Activated CD4-positive, alpha-beta T cell treated with anti-CD3 and anti-CD28 coated beads, Interleukin-2, amount 50 U/mL, for 1 hour (primary cell): Measurements from ENCODE around the gene IFITM2.
A peak's percentile ranks its signal among the peaks of the same experiment; 100 is the strongest.

Experiments used
- DNase-seq: peaks from one replicate; pipeline ENCODE4 v3.0.0-alpha.2; 2020

The IFITM2 gene

DNA sequence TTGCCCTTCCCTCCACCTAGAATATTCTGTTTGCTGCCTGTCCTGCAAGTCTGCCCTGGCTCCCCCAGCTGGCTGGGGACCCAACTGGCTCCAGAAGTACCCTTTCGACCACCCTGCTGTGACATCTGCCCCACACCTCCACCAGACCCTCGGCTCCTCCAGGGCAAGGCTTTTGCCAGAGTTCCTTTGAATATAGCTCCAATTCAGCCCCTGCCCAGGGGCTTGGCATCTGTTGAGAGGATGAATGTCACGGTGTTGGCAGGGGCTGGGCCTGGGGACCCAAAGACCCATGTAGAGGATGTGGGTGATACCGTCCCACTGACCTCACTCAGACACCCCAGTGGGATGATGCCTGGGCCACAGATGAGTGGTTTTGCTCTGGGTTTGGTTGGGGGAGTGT is 25.4 kb upstream of the IFITM2 start:
- DNase-seq: no peak

DNA sequence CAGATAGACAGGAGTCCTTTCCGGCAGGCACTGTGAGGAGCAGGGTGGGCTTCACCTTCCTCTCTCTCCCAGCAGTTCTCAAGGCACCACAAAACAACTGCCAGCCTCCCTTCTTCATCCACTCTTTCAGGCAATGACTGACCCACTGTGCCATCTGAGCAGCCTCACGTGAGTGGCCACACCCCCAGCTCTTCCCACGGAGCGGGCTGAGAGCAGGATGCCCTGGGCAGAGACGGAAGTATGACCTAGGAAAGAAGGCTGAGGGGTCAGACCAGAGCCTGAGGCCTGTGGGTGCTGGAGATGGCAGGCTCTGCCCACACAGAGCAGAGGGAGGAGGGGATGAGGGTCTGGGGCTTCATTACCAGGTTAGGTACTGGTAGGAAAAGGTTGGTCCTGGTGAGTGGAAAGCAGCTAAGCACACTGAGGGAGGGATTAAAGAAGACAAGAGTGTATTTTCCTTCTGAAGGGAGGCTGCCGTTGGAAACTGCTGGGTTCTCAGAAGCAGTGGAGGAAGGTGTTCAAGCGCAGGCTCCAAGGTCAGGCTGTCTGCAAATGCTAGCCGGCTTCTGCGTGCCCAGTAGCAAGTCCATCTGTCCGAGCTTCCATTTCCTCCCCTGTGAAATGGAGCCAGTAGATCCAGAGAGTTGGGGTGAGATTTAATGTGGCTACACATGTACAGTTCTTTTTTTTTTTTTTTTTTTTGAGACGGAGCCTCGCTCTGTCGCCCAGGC is 24.8 kb upstream of the IFITM2 start:
- no peak for DNase-seq

DNA sequence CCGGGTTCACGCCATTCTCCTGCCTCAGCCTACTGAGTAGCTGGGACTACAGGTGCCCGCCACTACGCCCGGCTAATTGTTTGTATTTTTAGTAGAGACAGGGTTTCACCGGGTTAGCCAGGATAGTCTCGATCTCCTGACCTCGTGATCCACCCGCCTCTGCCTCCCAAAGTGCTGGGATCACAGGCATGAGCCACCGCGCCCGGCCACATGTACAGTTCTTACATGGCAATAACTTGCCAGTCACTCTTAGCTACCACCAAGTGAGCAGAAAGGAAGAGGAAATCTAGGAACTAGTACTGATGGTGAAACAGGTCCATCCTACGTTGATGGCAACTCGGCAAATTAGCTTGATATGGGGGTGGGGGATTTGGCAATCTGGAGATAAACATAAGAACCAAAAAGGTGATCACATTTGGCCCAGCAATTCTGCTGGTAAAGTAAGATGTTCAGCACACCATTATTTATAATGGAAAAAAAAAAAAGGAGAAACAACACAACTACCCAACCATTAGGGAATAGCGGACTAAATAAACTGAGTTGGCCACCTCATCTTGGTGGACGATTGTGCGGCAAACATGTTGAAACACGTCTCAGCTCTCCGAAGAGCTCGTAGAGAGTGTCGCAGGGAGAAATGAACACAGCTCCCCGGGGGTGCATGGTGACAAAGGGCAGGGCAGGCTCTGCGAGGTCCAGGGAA is 24.1 kb upstream of the IFITM2 start:
- no peak for DNase-seq

DNA sequence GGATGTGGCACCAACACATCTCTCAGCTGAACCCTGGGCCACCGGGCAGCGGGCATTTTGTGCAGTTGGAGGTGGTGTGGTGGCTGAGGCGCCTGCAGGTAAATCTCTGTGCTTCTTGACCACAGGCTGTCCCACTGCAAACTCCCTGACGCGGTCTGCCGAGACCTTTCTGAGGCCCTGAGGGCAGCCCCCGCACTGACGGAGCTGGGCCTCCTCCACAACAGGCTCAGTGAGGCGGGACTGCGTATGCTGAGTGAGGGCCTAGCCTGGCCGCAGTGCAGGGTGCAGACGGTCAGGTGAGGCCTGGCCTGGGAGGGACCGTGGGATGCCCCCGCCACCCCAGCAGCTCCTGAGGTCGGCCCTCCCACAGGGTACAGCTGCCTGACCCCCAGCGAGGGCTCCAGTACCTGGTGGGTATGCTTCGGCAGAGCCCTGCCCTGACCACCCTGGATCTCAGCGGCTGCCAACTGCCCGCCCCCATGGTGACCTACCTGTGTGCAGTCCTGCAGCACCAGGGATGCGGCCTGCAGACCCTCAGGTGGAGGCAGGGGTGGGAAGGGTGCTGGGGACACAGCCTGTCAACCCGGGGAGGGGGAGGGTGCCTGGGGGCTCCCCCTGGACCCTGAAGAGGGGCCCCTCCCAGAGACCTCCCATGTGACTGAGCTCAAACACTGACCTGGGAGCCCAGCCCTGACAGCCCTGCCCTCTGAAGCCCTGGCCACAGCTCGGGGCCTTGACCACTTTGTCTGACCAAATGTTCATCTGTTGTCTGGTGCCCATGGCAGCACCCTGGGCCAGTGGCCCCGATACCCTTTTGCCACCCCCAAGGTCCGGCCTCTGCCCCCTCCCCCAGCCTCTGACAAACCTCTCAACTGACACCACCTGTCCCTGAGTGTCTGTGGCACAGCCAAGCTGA is 23.3 kb upstream of the IFITM2 start:
- no peak for DNase-seq

DNA sequence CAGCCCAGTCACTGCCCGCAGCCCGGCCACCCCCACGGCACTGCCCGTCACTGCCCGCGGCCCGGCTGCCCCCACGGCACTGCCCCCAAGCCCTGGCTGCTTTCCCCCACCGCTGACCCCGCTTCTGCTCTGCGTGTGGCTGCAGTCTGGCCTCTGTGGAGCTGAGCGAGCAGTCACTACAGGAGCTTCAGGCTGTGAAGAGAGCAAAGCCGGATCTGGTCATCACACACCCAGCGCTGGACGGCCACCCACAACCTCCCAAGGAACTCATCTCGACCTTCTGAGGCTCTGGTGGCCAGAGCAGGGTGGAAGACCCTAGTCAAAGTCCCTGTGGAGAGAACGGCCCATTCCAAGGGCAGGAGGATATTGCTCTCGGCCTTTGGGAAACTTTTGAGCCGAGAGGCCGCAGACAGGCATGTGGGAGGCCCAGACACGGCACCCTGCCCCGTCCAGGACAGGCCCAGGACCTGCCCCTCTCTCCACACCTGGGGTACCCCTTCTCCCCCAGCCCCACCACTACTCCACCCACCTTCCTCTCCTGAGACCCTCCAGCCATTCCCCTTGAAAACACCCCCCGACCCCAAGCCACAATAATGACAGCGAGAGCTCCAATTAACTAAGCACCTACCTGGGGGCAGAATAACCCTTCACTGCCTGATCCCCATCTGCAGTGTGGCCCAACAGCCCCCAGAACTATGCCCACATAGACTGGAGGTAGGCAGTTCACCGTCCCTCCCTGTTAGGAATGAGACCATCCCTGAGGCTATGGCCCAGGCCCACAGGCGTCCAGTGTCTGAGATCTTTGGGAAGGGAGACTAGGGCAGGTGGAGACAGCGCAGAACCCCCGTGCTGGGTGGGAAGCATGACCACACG is 22.4 kb upstream of the IFITM2 start:
- no peak for DNase-seq

DNA sequence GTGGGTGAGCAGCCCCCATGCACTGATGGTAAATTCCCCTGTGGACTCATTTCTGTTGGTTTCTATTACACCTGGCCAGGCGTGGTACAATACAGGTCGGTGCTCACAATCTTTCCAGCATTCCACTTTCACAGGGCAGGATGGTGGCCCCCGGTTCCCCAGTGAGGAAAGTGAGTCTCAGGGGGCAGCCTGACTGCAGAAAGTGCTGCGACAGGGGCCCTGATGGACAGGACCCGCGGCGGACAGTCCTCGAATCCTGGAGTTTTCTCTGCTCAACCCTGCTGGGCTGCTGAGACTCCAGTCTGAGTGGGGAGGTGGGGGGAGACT is 21.8 kb upstream of the IFITM2 start:
- DNase-seq: no peak

DNA sequence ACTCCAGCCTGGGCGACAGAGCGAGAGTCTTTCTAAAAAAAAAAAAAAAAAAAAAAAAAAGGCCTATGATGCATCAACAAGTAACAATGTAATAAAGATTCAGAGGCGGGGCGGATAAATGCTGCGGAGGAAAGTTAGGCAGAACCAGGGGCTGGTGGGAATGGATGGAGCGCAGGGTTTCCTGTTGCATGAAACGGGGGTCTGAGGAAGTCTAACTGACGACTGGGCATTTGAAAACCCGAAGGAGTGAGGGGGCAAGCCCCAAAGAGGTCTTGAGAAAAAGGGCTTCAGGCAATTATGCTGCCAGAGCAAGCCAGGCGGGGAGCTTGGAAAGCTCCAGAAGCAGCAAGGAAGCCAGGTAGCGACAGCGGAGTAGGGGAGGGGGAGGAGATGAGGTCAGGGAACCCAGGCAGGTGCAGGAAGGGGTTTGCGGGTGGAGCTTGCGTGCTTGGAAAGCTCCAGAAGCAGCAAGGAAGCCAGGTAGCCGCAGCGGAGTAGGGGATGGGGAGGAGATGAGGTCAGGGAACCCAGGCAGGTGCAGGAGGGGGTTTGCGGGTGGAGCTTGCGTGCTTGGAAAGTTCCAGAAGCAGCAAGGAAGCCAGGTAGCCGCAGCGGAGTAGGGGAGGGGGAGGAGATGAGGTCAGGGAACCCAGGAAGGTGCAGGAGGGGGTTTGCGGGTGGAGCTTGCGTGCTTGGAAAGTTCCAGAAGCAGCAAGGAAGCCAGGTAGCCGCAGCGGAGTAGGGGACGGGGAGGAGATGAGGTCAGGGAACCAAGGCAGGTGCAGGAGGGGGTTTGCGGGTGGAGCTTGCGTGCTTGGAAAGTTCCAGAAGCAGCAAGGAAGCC is 20.4 kb upstream of the IFITM2 start:
- peak; percentile 77 for DNase-seq

DNA sequence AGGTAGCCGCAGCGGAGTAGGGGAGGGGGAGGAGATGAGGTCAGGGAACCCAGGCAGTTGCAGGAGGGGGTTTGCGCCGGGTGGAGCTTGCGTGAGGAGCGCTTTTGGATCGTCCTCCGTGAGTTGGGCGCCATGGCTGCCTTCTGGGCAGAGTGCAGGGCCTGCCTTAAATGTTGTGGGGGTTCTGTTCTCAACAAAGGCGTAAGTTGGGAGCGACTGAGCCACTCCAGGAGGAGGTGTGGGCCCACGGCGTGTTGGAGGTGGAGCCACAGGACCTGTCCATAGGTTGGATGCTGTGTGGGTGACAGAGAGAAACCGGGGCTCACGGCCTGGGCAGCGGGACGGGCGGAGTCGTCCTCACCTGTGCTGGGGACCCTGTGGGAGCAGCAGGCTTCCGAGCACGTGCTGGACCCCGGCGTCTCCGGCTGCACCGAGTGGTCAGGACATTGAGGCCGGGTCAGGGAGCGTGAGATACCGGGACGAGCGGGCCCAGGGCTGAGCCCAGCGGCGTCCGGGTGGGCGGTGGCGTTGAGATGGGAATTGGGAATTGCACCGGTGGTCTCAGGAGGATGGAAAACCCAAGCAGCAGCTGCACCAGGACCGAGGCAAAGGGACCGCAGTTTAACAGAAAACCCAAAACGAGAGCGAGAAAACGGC is 19.7 kb upstream of the IFITM2 start:
- DNase-seq: peak; percentile 76

DNA sequence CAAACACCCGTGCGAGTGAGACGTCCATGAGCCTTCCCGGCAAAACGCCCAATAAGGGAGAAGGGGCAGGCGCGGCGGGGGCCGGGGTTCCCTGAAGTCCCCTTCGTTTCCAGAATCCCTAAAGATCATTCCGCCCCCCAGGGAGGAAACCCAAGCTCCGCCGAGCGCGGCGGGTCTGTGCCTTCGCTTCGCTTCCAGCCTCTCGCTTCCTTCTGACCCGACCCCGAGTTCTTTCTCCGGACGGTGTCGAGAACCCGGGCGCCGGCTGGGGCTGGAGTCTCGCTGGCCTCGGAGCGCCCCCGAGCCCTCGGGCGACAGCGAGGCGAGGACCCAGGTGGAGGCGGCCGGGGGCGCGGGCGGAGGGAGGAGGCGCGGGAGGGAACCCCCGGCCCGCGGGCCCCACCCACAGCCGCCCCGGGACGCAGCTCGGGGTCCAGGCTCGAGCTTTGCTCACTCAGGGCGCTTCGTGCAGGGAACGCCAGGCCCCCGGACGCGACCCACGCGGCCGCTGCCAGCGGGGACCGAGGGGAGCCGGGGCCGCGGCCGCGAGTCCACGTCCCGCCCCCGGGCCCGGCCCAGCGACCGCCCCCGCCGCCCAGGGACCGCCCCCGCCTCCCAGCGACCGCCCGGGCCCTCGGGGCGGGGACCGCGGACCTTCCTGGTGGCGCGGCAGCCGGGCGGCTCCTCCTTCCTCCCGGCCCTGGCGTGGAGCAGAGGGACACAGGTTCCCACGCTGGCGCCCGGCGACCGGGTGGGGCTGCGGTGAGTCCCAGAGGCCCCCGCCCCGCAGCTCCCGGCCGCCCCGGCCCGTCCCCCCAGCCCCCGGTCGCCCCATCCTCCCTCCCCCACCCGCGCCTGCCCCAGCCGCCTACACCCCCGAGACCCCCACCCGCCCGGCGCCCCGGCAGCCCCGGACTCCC is 18.9 kb upstream of the IFITM2 start, which contains the start of gene PGGHG:
Gene PGGHG (plus strand): TSS at position 649 of the 920 bp plus-strand sequence. CDS start 691 bp downstream, outside the sequence.
- DNase-seq: peak; percentile 59

DNA sequence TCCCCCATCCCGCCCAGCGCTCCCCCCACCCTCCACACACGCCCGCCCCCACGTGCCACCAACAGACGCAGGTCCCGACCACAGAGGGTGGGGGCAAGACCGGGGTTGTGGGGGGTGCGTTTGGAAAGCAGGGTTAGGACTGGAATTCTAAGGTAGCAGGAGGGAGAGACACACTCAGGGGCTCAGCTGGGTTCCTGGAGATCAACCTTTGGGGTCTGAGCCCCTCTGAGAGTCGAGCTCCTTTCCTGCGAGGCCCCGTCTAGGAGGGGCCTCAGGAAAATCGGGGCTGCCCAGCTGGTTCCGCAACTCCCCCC is 18.3 kb upstream of the IFITM2 start:
- no peak for DNase-seq

DNA sequence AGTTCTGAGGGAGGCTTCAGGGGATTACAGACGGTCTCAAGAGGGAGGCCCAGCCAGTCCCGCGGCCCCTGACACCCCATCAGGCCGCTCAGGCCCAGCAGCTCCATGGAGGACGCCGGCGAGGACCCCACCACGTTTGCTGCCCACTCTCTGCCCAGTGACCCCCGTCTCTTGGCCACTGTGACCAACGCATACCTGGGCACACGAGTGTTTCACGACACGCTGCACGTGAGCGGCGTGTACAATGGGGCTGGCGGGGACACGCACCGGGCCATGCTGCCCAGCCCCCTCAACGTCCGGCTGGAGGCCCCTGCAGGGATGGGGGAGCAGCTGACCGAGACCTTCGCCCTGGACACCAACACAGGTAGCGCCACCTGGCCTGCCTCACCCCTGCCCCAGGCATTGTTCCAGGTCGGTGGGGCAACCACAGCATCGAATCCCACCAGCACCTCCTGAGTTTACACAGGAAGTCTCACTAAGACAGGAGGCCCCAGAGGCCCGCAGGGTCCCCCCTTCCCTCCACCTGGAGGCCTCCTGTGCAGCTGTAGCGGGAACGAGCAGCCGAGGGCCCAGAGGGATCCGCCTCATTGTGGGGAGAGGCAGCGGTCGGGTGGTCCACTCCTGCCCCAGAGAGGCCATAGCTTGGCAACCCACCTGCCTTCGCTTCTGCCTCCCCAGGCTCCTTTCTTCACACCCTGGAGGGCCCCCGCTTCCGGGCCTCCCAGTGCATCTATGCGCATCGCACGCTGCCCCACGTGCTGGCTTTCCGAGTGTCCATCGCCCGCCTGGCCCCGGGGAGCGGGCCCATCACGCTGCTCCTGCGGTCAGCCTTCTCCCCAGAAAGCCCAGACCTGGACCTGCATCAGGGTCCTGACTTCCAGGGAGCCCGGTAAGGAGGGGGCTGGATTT is 17.6 kb upstream of the IFITM2 start:
- DNase-seq: no peak

DNA sequence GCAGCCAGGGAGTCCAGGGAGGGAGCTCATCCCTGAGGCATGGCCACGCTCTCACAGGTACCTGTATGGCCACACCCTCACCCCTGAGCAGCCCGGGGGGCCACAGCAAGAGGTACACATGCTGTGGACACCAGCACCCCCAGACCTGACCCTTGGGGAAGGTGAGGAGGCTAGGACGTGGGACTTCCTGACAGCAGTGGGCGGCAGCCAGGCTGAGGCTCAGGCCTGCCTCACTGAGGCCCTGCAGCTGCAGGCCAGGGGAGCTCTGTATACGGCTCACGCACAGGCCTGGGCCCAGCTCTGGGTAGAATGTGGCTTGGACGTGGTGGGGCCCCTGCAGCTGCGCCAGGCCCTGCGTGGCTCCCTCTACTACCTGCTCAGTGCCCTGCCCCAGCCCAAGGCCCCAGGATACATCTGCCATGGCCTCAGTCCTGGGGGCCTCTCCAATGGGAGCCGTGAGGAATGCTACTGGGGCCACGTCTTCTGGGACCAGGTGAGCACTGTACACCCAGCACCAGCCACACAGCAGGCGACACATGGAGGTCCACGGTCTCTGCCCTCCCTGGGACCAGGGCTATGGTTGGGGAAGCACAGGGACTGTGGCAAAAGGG is 16.9 kb upstream of the IFITM2 start:
- DNase-seq: no peak

DNA sequence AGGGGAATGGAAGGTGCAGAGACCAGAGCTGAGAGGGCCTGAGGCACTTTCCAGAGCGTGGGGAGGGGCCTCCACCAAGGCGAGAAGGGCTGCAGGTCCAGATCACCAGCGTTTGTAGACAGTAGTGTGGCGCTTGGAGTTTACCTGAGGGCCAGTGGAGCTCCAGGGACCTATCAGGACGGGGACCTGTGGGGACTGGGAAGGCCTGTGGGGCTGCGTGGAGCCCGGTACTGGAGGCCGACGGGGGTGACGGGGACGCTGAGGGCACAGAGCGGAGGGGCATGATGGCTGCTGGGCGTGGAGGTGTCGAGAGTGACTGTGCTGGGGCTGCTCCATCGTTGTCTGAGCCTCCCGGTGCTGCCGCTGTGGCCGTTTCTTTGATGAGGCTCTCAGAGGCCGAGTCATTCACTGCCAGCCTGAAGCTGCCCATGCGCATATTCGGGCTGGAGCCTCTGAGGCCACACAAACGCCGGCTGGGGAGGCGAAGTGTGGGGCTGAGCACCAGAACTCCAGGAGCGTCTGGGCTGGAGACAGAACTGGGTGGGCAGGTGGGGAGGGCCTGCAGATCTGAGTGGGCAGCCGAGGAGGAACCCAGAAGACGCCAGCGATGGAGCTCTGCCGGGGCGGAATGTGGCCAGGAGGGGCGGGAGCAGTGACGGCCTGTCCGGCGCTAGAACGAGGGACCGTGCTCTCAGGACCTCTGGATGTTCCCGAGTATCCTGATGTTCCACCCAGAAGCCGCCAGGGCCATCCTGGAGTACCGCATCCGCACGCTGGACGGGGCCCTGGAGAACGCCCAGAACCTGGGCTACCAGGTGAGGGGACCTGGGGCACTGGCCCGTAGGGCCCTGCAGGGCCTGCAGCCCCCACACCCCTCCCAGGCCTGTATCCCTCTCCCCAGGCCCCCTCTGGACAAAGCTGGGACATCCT is 16.1 kb upstream of the IFITM2 start:
- no peak for DNase-seq

DNA sequence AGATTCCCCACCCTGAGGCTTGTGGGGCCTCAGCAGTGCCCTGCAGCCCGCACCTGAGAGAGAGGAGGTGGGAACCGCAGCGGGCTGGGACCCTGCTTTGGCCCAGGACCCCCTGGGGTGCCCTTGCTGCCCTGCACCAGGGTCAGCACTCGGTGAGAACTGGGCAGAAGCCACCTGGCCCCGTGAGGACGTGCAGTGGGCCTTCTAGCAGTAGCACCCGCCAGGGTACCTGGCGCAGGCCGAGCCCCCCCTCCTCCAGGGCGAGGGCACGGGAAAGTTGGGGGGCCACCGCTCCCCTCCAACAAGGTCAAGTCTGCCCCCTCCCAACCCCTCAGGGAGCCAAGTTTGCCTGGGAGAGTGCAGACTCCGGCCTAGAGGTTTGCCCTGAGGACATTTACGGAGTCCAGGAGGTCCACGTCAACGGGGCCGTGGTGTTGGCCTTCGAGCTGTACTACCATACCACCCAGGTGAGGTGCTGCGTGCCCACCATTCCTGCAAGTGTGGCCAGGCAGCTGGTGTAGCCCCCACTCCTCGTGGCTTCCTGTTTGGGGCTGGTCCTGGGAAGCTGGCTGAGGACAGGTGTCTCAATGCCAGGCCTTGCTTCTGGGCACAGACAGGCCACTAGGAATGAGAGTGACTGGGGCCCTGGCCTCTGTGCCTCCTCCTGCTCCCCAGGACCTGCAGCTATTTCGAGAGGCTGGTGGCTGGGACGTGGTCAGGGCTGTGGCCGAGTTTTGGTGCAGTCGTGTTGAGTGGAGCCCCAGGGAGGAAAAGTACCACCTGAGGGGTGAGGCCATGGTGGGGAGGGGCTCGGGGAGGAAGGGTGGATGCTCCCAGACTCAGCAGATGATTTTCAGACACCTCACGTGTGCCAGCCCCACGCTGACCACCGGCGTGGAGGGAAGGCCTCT is 15.2 kb upstream of the IFITM2 start:
- DNase-seq: no peak

DNA sequence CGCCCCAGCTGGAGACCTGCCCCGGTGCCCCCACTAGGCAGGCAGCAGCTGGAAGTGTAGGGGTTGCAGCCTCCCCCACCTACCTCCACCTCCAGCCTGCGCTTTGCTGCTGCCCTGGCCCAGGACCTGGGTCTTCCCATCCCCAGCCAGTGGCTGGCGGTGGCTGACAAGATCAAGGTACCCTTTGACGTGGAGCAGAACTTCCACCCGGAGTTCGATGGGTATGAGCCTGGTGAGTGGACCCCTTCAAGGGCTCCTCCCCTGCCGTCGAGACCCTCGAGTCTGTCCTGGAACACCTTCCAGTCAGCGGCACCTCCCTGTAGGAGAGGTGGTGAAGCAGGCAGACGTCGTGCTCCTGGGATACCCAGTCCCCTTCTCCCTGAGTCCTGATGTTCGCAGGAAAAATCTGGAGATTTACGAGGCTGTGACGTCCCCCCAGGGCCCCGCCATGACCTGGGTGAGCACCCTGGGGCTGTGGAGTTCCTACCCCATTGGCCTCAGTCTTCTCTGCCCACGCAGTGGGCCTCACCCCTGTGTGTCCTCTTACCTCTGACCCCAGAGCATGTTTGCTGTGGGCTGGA is 14.3 kb upstream of the IFITM2 start:
- DNase-seq: no peak
